Mammary epithelial cell (primary cell): Measurements from ENCODE around the gene SNX30.

Experiments used
- EZH2 ChIP-seq: IDR thresholded peaks from 2 replicates; pipeline ENCODE4 v1.6.1; 2012; ENCODE audit warnings: low read length, inconsistent platforms, borderline replicate concordance
- TF ChIP-seq, protein P1 (sequence below), 2 donors: IDR thresholded peaks in 1 of 2; conservative IDR thresholded peaks in 1 of 2; 2 replicates each; pipeline ENCODE4 v1.5.1; 2011 to 2012; ENCODE audit warnings: inconsistent platforms in 2 of 2, low read length in 2 of 2, mild to moderate bottlenecking in 2 of 2, control low read depth in 1 of 2, low read depth in 1 of 2; ENCODE audit not compliant: insufficient read depth in 1 of 2; ENCODE audit errors: extremely low read depth in 1 of 2

DNA sequence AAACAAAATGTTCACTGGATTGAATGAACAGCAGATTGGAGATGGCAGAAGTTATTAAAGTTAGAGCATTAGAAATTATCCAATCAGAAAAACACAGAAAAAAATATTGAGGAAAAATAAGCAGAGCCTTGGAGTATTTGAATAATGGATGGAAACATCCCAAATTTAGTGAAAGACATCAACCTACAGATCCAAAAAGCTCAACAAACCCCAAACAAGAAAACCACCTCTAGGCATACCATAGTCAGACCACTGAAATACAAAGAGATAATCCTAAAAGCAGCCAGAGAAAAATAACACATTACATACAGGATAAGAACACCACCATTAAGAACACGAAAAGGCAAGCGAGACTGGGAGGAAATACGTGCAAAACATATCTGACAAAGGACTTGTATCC is 37.9 kb upstream of the SNX30 start:
- TF ChIP-seq, protein P1, sequence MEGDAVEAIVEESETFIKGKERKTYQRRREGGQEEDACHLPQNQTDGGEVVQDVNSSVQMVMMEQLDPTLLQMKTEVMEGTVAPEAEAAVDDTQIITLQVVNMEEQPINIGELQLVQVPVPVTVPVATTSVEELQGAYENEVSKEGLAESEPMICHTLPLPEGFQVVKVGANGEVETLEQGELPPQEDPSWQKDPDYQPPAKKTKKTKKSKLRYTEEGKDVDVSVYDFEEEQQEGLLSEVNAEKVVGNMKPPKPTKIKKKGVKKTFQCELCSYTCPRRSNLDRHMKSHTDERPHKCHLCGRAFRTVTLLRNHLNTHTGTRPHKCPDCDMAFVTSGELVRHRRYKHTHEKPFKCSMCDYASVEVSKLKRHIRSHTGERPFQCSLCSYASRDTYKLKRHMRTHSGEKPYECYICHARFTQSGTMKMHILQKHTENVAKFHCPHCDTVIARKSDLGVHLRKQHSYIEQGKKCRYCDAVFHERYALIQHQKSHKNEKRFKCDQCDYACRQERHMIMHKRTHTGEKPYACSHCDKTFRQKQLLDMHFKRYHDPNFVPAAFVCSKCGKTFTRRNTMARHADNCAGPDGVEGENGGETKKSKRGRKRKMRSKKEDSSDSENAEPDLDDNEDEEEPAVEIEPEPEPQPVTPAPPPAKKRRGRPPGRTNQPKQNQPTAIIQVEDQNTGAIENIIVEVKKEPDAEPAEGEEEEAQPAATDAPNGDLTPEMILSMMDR (conservative IDR thresholded peaks at IDR 0.05 in 1 of 2, IDR thresholded peaks at IDR 0.05 in 1 of 2; ENCODE audit: extremely low read depth in 1 of 2, insufficient read depth in 1 of 2, low read depth in 1 of 2, low read length in 2 of 2), result no peak
- no peak for TF ChIP-seq EZH2
